T-cell (primary cell): Measurements from ENCODE around the gene ANKH. TPM values are rescaled to one million over a fixed set of nuclear protein-coding genes. Genes with fewer than 3 reads are reported as not detected.

Experiments used
- ATAC-seq, 4 experiments: fragments of 200-7000 bp in 3 of 4; fragments of 150-1000 bp in 1 of 4; cut with Tn5 transposase; replicated peaks in 1 of 4; 1 replicate in 3 of 4; 2 replicates in 1 of 4; pipeline ENCODE4 v1.10.0; 2021; ENCODE audit warnings: moderate library complexity in 3 of 4, mild to moderate bottlenecking in 2 of 4, moderate number of reproducible peaks in 1 of 4
- CTCF ChIA-PET, 2 donors: fragments of 300-600 bp; sonication (Branson Sonifier 250); formaldehyde crosslinking; loops; one replicate each; lab custom pipeline; 2022; ENCODE audit warnings: antibody characterized with exemption in 2 of 2; lab: Charles Lee
- POLR2A ChIA-PET, 2 donors: fragments of 300-600 bp; sonication (Branson Sonifier 250); formaldehyde crosslinking; loops; one replicate each; lab custom pipeline; 2022; ENCODE audit warnings: antibody characterized with exemption in 2 of 2; lab: Charles Lee
- DNase-seq, 35 experiments: peaks; one replicate each; pipeline versions ENCODE4 v3.0.0 to v3.0.0-alpha.2; 2013 to 2023
- H3K27ac ChIP-seq: one replicate; pipeline ENCODE4 v1.5.1; 2013; ENCODE audit warnings: low read length
- H3K27me3 ChIP-seq, 2 experiments: replicated peaks in 1 of 2; 1 replicate in 1 of 2; 2 replicates in 1 of 2; pipeline versions ENCODE4 v1.6.1 to v1.7.0; 2013; ENCODE audit warnings: low read length in 1 of 2, mixed read lengths in 1 of 2; ENCODE audit not compliant: control insufficient read depth in 2 of 2, insufficient read depth in 2 of 2; ENCODE audit errors: extremely low read depth in 1 of 2
- H3K36me3 ChIP-seq, 2 donors: 1 replicate in 1 of 2; 2 replicates in 1 of 2; pipeline versions ENCODE4 v1.6.1 to v1.7.0; 2013; ENCODE audit warnings: low read length in 1 of 2; ENCODE audit not compliant: control insufficient read depth in 2 of 2, insufficient read depth in 1 of 2; ENCODE audit errors: extremely low read depth in 1 of 2
- H3K4me1 ChIP-seq, 2 experiments: 1 replicate in 1 of 2; 2 replicates in 1 of 2; pipeline versions ENCODE4 v1.6.1 to v1.7.0; 2013; ENCODE audit warnings: low read length in 2 of 2, mixed read lengths in 1 of 2; ENCODE audit not compliant: insufficient read depth in 2 of 2, control insufficient read depth in 1 of 2; ENCODE audit errors: extremely low read depth in 1 of 2
- H3K4me3 ChIP-seq, 2 donors: 1 replicate in 1 of 2; 2 replicates in 1 of 2; pipeline versions ENCODE4 v1.5.1 to v1.7.0; 2013; ENCODE audit warnings: mild to moderate bottlenecking in 2 of 2, low read length in 1 of 2, moderate library complexity in 1 of 2; ENCODE audit not compliant: control insufficient read depth in 1 of 2; ENCODE audit errors: extremely low read depth in 1 of 2
- H3K9me3 ChIP-seq: 2 replicates; pipeline ENCODE4 v1.7.0; 2013
- H3K27ac Mint-ChIP-seq, 2 donors: one replicate each; pipeline ENCODE4 v1.8.0; 2020 to 2021; ENCODE audit warnings: mild to moderate bottlenecking in 2 of 2, mixed read lengths in 2 of 2
- H3K27me3 Mint-ChIP-seq, 2 donors: one replicate each; pipeline ENCODE4 v1.8.0; 2021 to 2022; ENCODE audit warnings: mixed read lengths in 2 of 2
- H3K36me3 Mint-ChIP-seq: one replicate; pipeline ENCODE4 v1.8.0; 2021; ENCODE audit warnings: mixed read lengths
- H3K4me1 Mint-ChIP-seq, 3 donors: one replicate each; pipeline ENCODE4 v1.8.0; 2020 to 2022; ENCODE audit warnings: mixed read lengths in 3 of 3, mild to moderate bottlenecking in 1 of 3
- H3K4me3 Mint-ChIP-seq, 3 donors: one replicate each; pipeline ENCODE4 v1.8.0; 2020 to 2022; ENCODE audit warnings: mild to moderate bottlenecking in 3 of 3, mixed read lengths in 3 of 3, moderate library complexity in 3 of 3
- H3K9me3 Mint-ChIP-seq, 3 donors: one replicate each; pipeline ENCODE4 v1.8.0; 2020 to 2022; ENCODE audit warnings: mixed read lengths in 3 of 3
- WGBS: methylation state at CpG from one replicate; pipeline ENCODE4 v1.1.5; 2013; ENCODE audit warnings: missing lambda C conversion rate; ENCODE audit not compliant: insufficient coverage; 5-methylcytosine and 5-hydroxymethylcytosine counted together
- total RNA-seq, 35 experiments: library from RNA in 6 of 35; stranded (reverse) in 6 of 35; fragments of 120-200 nt in 1 of 35; gene quantifications; one replicate each; pipeline versions ENCODE4 v1.2.1 to v1.2.4 and lab custom pipeline; 2013 to 2026

Gene ANKH
- total RNA-seq, 5 donors from 2014 or later (not counting 1 experiment from before 2014, with no cell fraction given) = 98.9 to 200 (median 167) TPM

- ChIA-PET CTCF (interaction anchor here in 1 of 2 donors (0.5 kb wide), 1 partner anchor 285 kb away, joined by 3 read pairs; no protein-coding TSS in a partner anchor), POLR2A (no interaction called here)
- no peaks in the 10 kb centered on the region for H3K9me3 Mint-ChIP-seq
- peak overlapping the region; percentile 46 to 66 for H3K27ac Mint-ChIP-seq
- no peaks in the 10 kb centered on the region for H3K27me3 Mint-ChIP-seq
- 85% methylated on average over 12 of the region's 15 CpGs for WGBS
- Histone ChIP-seq H3K4me1 (no peaks in the 10 kb centered on the region), H3K27me3 (no peaks in the 10 kb centered on the region), H3K4me3 (no peak overlapping the region), H3K27ac (no peak overlapping the region), H3K9me3 (no peaks in the 10 kb centered on the region), H3K36me3 (peaks cover 12 to 40% of the 10 kb centered on the region in 2 donors)
- H3K36me3 Mint-ChIP-seq = peaks cover 33% of the 10 kb centered on the region
- ATAC-seq (no peak), DNase-seq (no peak)
- no peak overlapping the region for H3K4me3 Mint-ChIP-seq
- H3K4me1 Mint-ChIP-seq = peaks cover 0 to 12% (median 10%) of the 10 kb centered on the region in 3 donors
These were observed 140.7 kb downstream of the ANKH start for GRCh38 chr5:14730881-14731280.

- H3K27ac ChIP-seq = no peak overlapping the region
- CTCF ChIA-PET = no interaction called here
These were observed 141.1 kb downstream of the ANKH start for GRCh38 chr5:14730466-14730865.

GRCh38 chr5:14729448-14730385 lies 141.9 kb downstream of the ANKH start:
- H3K4me1 ChIP-seq = no peaks in the 10 kb centered on the region
- H3K4me1 Mint-ChIP-seq = peaks cover 0 to 12% (median 10%) of the 10 kb centered on the region in 3 donors
- H3K27me3 Mint-ChIP-seq = no peaks in the 10 kb centered on the region
- ChIA-PET CTCF (interaction anchor here (0.6 to 4.4 kb wide), 5 partner anchors 9 to 287 kb away, joined by 3 to 26 read pairs (median 6); no protein-coding TSS in a partner anchor), POLR2A (interaction anchor here in 1 of 2 donors (0.5 kb wide), 1 partner anchor 38 kb away, joined by 5 read pairs; no protein-coding TSS in a partner anchor)
- H3K27ac Mint-ChIP-seq = peak overlapping the region; percentile 25 to 57
- peaks cover 12 to 44% of the 10 kb centered on the region in 2 donors for H3K36me3 ChIP-seq
- DNase-seq (no peak), ATAC-seq (no peak)
- H3K27me3 ChIP-seq = no peaks in the 10 kb centered on the region
- no peaks in the 10 kb centered on the region for H3K9me3 ChIP-seq
- 97% methylated on average over 14 of the region's 18 CpGs for WGBS
- H3K4me3 Mint-ChIP-seq = no peak overlapping the region
- no peaks in the 10 kb centered on the region for H3K9me3 Mint-ChIP-seq
- H3K27ac ChIP-seq = no peak overlapping the region
- H3K36me3 Mint-ChIP-seq = peaks cover 41% of the 10 kb centered on the region
- no peak overlapping the region for H3K4me3 ChIP-seq

More at GRCh38 chr5:14730466-14730865, 141.1 kb downstream of the ANKH start:
- Histone ChIP-seq H3K4me3 (no peak overlapping the region), H3K27me3 (no peaks in the 10 kb centered on the region), H3K9me3 (no peaks in the 10 kb centered on the region), H3K36me3 (peaks cover 12 to 40% of the 10 kb centered on the region in 2 donors), H3K4me1 (no peaks in the 10 kb centered on the region)
- no peak overlapping the region for H3K4me3 Mint-ChIP-seq
- H3K36me3 Mint-ChIP-seq = peaks cover 33% of the 10 kb centered on the region
- no peaks in the 10 kb centered on the region for H3K9me3 Mint-ChIP-seq
- WGBS = 97% methylated on average over 8 of the region's 13 CpGs
- H3K4me1 Mint-ChIP-seq = peaks cover 0 to 12% (median 10%) of the 10 kb centered on the region in 3 donors
- POLR2A ChIA-PET = no interaction called here
- DNase-seq (no peak), ATAC-seq (no peak)
- H3K27ac Mint-ChIP-seq = peak overlapping the region; percentile 46 to 66
- H3K27me3 Mint-ChIP-seq = no peaks in the 10 kb centered on the region

GRCh38 chr5:14728459-14728938 lies 143.1 kb downstream of the ANKH start:
- Mint-ChIP-seq H3K27ac (no peak overlapping the region), H3K27me3 (no peaks in the 10 kb centered on the region), H3K4me1 (peaks cover 0 to 13% (median 12%) of the 10 kb centered on the region in 3 donors), H3K9me3 (no peaks in the 10 kb centered on the region), H3K4me3 (no peak overlapping the region), H3K36me3 (peaks cover 44% of the 10 kb centered on the region)
- DNase-seq (no peak), ATAC-seq (no peak)
- H3K27ac ChIP-seq = no peak overlapping the region
- POLR2A ChIA-PET = no interaction called here
- H3K9me3 ChIP-seq = no peaks in the 10 kb centered on the region
- H3K27me3 ChIP-seq = no peaks in the 10 kb centered on the region
- H3K36me3 ChIP-seq = peaks cover 12 to 41% of the 10 kb centered on the region in 2 donors
- H3K4me3 ChIP-seq = no peak overlapping the region
- H3K4me1 ChIP-seq = no peaks in the 10 kb centered on the region
- WGBS = 84% methylated on average over 7 of the region's 15 CpGs
- CTCF ChIA-PET = interaction anchor here (0.6 to 4.4 kb wide), 8 partner anchors 21 to 288 kb away, joined by 3 to 26 read pairs (median 4); no protein-coding TSS in a partner anchor

- Mint-ChIP-seq H3K9me3 (no peaks in the 10 kb centered on the region), H3K4me3 (no peak overlapping the region), H3K27me3 (no peaks in the 10 kb centered on the region), H3K36me3 (peaks cover 42% of the 10 kb centered on the region), H3K4me1 (peaks cover 0 to 15% (median 12%) of the 10 kb centered on the region in 3 donors), H3K27ac (peak overlapping the region; percentile 23 to 52)
- POLR2A ChIA-PET = no interaction called here
- H3K4me1 ChIP-seq = no peaks in the 10 kb centered on the region
- CTCF ChIA-PET = interaction anchor here (0.8 to 4.4 kb wide), 10 partner anchors 9 to 276 kb away, joined by 3 to 26 read pairs (median 5); no protein-coding TSS in a partner anchor
- no CpG with 5 or more reads among the region's 7 CpGs for WGBS
- H3K36me3 ChIP-seq = peaks cover 12 to 44% of the 10 kb centered on the region in 2 donors
- no peak overlapping the region for H3K4me3 ChIP-seq
- ATAC-seq = peak in 2 of 4 experiments; percentile 14 to 27
- peak overlapping the region; percentile 1 for H3K27ac ChIP-seq
- DNase-seq = no peak
- H3K27me3 ChIP-seq = no peaks in the 10 kb centered on the region
- H3K9me3 ChIP-seq = no peaks in the 10 kb centered on the region
These were observed 143.6 kb downstream of the ANKH start for GRCh38 chr5:14727928-14728458.

GRCh38 chr5:14727428-14727865 lies 144.1 kb downstream of the ANKH start:
- peak overlapping the region; percentile 1 for H3K27ac ChIP-seq
- no peak overlapping the region for H3K4me3 Mint-ChIP-seq
- peaks cover 12 to 46% of the 10 kb centered on the region in 2 donors for H3K36me3 ChIP-seq
- H3K4me1 ChIP-seq = no peaks in the 10 kb centered on the region
- peak; percentile 69 to 73 (median 70) for ATAC-seq
- ChIA-PET POLR2A (no interaction called here), CTCF (interaction anchor here (0.5 to 4.4 kb wide), 28 partner anchors 8 to 377 kb away, joined by 3 to 26 read pairs (median 3); no protein-coding TSS in a partner anchor)
- peaks cover 44% of the 10 kb centered on the region for H3K36me3 Mint-ChIP-seq
- no peaks in the 10 kb centered on the region for H3K9me3 ChIP-seq
- no peaks in the 10 kb centered on the region for H3K27me3 ChIP-seq
- DNase-seq = peak; percentile 22 to 84 (median 65)
- H3K9me3 Mint-ChIP-seq = no peaks in the 10 kb centered on the region
- 3% methylated on average over 6 of the region's 7 CpGs for WGBS
- no peaks in the 10 kb centered on the region for H3K27me3 Mint-ChIP-seq
- peaks cover 0 to 20% (median 17%) of the 10 kb centered on the region in 3 donors for H3K4me1 Mint-ChIP-seq
- no peak overlapping the region for H3K4me3 ChIP-seq
- H3K27ac Mint-ChIP-seq = peak overlapping the region; percentile 52 to 59
